ENCODE measurements around the gene RADIL.

The RADIL gene

GRCh38 chr7:4916113-4916512, 32.6 kb upstream of the RADIL start:
- TF ChIP-seq CTCF (IDR thresholded peaks at IDR 0.05; ENCODE audit: low read length, missing control alignments): no peak
- DNase-seq (ENCODE audit: low read depth): no peak
- no peak overlapping the region for H3K4me3 ChIP-seq (replicated peaks; ENCODE audit: low read depth, low read length)

GRCh38 chr7:4911111-4911828, 27.8 kb upstream of the RADIL start:
- no peak for DNase-seq (ENCODE audit: low read depth)
- TF ChIP-seq CTCF (IDR thresholded peaks at IDR 0.05; ENCODE audit: low read length, missing control alignments): no peak
- no peak overlapping the region for H3K4me3 ChIP-seq (replicated peaks; ENCODE audit: low read depth, low read length)

GRCh38 chr7:4906682-4907081, 23.2 kb upstream of the RADIL start:
- no peak for TF ChIP-seq CTCF (IDR thresholded peaks at IDR 0.05; ENCODE audit: low read length, missing control alignments)
- no peak for DNase-seq (ENCODE audit: low read depth)

DNA sequence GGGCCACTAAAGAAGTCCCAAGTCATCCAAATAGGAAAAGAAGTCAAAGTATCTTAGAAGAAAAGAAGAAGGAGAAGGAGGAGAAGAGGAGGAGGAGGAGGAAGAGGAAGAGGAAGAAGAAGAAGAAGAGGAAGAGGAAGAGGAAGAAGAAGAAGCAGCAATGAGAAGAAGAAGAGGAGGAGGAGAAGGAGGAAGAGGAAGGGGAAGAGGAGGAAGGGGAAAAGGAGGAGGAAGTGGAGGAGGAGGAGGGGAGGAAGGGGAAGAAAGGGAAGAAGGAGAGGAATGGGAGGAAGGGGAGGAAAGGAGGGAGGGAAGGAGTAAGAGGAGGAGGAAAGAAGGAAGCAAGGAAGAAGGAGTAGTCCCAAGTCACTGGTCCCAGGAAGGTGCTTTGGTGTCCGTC, 21.7 kb upstream of the RADIL start:
- H3K4me3 ChIP-seq (replicated peaks; ENCODE audit: low read depth, low read length): no peak overlapping the region
- TF ChIP-seq CTCF (IDR thresholded peaks at IDR 0.05; ENCODE audit: low read length, missing control alignments): no peak

More at GRCh38 chr7:4906682-4907081, 23.2 kb upstream of the RADIL start:
- no peak overlapping the region for H3K4me3 ChIP-seq (replicated peaks; ENCODE audit: low read depth, low read length)

GRCh38 chr7:4904346-4904745, 20.8 kb upstream of the RADIL start:
- TF ChIP-seq CTCF (IDR thresholded peaks at IDR 0.05; ENCODE audit: low read length, missing control alignments): no peak
- H3K4me3 ChIP-seq (replicated peaks; ENCODE audit: low read depth, low read length): no peak overlapping the region
- no peak for DNase-seq (ENCODE audit: low read depth)

More for the DNA sequence above, 21.7 kb upstream of the RADIL start:
- no peak for DNase-seq (ENCODE audit: low read depth)

GRCh38 chr7:4895766-4896165, 12.2 kb upstream of the RADIL start:
- no peak overlapping the region for H3K4me3 ChIP-seq (replicated peaks; ENCODE audit: low read depth, low read length)
- no peak for TF ChIP-seq CTCF (IDR thresholded peaks at IDR 0.05; ENCODE audit: low read length, missing control alignments)
- DNase-seq (ENCODE audit: low read depth): no peak

- no peak overlapping the region for H3K4me3 ChIP-seq (replicated peaks; ENCODE audit: low read depth, low read length)
- TF ChIP-seq CTCF (IDR thresholded peaks at IDR 0.05; ENCODE audit: low read length, missing control alignments): no peak
- no peak for DNase-seq (ENCODE audit: low read depth)
Measured at GRCh38 chr7:4894482-4894881, 11.0 kb upstream of the RADIL start.
